ENCODE data around the gene MRPL22. TPM values are rescaled to one million over a fixed set of nuclear protein-coding genes. Genes with fewer than 3 reads are reported as not detected.
A peak's percentile ranks its signal among the peaks of the same experiment; 100 is the strongest.
"Not testable (repeated sequence)": the region's sequence is repeated elsewhere in the genome, so short reads cannot be mapped to it uniquely, and the experiment has no call there.

The MRPL22 gene
- total RNA-seq, 1 experiment from 2014 or later, result 55.4 TPM

DNA sequence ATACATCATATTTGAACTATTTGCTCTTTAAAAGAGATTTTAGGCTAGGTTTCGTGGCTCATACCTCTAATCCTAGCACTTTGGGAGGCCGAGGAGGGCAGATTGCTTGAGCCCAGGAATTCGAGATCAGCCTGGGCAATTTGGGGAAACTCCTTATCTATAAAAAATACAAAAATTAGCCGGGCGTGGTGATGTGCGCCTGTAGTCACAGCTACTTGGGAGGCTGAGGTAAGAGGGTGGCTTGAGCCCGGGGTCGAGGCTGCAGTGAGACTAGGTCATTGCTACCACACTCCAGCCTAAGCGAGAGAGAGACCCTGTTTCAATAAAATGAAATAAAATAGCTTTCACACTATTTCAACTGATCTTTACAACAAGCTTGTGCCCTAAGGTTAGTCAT is 500 bp upstream of the MRPL22 start:
- DNase-seq (ENCODE audit: low read depth), result no peak

DNA sequence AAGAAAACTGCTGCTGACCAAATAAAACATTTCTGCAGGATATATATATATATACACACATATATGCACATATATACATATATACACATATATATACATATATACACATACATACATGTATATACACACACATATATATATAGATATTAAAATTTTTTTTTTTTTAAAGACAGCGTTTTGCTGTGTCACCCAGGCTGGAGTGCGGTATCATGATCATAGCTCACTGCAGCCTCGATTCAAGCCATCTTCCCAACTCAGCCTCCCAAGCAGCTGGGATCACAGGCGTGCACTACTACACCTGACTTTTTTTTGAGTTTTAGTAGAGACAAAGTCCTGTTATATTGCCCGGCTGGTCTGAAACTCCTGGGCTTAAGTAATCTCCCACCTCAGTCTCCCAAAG is 2.7 kb downstream of the MRPL22 start:
- DNase-seq (ENCODE audit: low read depth), result no peak

DNA sequence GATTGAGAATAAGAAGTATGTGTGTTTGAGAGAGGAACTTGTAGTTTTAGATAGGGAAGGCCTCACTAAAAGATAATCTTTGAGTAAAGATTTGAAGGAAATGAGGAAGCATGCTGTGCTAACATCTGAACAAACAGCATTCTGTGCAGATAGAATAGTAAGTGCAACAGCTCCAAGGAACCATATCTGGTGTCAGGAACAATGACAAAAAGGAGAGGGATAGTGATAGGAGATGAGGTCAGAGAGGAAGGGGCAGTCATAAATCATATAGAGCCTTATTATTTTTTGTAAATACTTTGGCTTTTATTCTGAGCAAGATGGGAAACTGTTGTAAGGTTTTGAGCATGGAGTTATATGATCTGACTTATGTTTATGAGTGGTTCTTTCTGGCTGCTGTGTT is 3.8 kb downstream of the MRPL22 start:
- DNase-seq (ENCODE audit: low read depth), result no peak

DNA sequence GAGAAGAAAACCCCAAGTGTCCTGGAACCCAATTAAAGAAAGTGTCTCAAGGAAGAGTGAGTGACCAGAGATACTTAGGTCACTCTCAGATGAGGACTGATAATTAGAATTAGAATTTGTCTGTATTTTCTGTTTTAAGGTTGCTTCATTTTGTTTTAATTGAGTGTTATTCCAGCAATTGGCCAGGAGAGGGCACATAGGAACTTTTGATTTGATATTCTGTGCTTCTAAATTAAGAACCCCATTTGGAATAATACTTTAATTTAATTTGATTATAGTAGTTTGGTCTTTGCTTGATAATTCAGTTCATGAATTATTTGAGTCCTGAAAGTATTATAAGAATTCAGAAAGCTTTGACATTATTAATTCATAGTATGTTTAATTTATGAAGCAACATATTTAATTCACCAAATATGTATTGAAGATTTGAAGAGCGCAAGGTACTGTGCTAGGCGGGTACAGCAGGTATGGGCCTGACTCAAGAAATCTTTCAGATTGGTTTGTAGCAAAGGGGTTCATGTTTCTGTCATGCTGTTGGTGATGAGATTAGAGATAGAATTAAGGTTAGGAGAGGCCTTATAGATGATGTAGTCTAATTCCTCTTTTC is 4.9 kb downstream of the MRPL22 start:
- DNase-seq (ENCODE audit: low read depth), result peak; percentile 24

DNA sequence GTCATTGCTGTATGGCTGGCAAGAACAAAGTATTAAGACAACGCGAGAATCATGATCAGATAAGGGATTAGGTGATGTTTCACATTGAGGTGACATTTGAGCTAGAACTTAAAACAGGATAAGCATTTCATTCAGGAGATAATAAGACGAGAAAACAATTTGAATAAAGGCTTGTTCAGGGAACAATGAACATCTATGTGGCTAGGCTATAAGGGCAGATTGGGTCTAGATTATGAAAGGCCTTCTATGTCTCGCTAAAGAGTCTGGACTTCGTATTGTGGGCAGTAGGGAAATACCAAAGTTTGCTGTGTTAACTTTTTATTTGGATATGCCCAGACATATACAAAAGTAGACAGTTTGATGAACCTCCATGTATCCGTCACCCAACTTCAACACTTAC is 6.9 kb downstream of the MRPL22 start:
- DNase-seq (ENCODE audit: low read depth), result no peak

DNA sequence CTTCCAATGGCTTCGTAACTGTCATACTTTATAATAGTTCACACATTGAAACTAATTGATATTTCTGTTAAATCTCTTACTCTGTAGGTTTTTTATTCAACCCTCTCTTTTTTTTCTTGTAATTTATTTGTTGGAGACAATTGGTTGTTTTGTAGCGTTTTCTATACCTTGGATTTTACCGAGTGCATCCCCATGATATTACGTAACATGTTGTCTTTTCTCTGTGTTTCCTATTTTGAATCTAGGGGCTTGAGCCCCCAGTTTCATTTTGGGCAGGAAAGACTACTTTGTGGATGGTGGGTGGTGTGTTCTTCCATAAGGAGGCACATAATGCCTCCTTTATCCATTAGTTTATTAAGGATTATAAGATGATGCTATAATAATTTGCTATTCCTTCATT is 7.4 kb downstream of the MRPL22 start:
- no peak for DNase-seq (ENCODE audit: low read depth)

DNA sequence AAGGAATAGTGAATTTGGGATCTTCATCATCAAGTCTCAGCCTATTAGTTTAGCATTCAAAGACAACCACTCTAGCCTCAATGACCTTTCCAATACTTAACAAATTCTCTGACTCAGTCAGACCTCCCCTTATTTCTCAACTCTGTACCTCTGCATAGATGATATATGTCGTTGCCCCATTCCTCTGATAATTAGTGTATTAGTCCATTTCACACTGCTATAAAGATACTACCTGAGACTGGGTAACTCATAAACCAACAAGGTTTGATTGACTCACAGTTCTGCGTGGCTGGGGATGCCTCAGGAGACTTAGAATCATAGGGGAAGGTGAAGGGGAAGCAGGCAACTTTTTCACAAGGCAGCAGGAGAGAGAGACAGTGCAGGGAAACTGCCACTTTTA is 8.9 kb downstream of the MRPL22 start:
- DNase-seq (ENCODE audit: low read depth), result no peak

DNA sequence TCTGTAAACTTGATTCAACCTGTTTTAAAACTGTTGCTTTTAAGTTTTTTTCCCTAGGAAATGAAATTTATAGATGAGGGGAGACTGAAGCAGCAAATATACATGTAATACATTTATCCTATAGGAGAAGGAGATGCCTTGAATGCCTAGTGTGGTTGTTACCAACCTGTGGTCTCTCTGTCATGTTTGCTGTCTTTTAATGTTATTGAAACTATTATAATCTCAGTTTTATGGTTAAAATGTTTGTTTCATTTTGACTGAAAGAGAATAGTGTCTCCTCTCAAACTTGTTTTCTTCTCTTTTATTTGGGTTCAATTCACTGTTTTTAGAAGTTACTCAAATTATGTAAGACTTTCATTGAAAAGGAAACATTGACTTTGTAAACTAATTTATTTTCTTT is 15.8 kb downstream of the MRPL22 start:
- DNase-seq (ENCODE audit: low read depth), result no peak

DNA sequence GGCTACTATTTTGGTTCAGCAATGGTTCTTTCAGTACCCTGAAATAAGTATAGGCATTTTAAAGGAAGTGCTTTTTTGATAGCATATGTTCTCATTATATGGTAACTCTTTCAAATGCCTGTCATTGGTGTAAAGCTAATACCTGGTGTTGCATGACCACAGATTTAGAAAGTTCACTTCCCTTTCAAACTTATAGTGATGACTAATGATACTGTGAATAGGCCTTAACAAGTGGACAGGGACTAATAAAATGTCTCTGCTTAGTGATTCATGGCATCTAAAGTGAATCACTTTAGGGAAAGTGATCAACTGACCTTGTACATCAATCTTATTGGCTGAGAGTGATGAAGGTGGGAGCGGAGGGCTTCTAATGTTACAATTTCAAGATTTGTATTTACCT is 21.6 kb downstream of the MRPL22 start:
- peak; percentile 67 for DNase-seq (ENCODE audit: low read depth)

DNA sequence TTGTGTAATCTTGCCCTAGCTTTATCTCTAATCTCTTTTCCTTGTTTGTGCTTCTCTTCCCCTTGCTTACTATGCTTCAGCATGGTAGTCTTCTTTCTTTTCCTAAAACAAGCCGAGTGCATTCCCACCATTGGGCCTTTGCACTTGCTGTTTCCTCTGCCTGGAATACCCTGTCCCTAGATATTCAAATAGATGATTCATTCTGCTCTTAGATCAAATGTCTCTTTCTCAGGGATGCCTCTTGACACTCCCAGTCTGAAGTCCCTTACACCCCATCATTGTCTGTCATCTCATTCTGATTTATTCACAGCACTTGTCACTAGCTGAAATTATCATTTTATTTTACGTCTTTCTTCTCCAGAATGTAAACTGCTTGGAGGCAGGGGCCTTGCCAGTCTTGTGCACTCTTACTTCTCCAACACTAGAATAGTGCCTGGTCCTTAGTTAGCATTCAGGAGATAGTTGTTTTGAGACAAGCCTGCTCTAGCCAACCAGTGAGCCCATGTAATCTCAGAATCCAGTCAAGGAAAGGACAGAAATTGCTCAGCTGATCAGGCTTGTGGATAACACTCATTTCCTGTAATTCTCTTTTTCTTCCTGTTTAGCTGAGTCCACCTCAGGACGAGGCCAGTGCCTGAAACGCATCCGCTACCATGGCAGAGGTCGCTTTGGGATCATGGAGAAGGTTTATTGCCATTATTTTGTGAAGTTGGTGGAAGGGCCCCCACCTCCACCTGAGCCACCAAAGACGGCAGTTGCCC is 25.4 kb downstream of the MRPL22 start:
- no peak for DNase-seq (ENCODE audit: low read depth)

DNA sequence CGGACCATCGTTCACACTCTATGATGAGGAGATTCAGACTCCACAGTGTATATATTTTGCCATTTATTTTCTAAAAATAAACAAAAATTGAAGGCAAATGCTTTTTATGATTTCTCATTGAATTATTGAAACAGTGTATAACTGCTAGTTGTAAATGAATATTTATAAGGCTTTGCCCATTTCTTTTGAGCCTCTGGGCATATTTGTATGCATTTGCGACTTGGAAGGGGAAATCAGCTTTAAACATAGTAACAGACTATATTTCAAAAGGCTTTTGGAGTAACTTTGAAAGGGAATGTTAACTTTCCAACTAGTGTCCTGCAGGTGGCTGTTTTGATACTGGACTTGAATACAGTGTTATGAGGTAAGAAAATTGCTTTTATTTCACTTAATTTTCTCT is 26.0 kb downstream of the MRPL22 start:
- no peak for DNase-seq (ENCODE audit: low read depth)

DNA sequence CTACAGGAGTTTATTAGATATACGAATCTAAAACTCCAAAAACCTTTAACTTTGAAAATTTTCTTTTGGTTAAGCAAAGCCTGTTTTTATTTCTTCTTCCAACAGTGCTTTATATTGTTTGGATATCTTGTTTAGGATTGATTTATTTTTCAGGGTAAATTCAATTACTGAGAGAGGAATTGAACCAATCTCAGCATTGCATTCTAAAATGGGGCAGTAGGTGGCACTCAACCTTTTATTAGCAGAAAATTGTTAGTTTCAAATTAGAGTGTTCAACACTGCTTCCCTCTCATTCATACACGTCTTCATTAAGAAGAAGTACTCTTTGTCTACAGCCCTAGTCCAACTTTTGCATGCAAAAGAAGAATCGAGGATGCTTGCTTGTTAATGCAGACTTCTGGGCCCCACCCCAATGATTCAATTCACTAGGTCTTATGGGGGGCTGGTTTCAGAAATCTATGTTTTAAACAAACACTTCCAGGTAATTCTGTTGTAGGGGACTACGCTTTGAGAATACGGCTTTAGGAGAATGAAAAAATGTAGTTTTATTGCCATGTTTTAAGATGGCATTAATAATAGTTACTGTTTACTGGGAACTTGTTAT is 26.6 kb downstream of the MRPL22 start:
- no peak for DNase-seq (ENCODE audit: low read depth)

DNA sequence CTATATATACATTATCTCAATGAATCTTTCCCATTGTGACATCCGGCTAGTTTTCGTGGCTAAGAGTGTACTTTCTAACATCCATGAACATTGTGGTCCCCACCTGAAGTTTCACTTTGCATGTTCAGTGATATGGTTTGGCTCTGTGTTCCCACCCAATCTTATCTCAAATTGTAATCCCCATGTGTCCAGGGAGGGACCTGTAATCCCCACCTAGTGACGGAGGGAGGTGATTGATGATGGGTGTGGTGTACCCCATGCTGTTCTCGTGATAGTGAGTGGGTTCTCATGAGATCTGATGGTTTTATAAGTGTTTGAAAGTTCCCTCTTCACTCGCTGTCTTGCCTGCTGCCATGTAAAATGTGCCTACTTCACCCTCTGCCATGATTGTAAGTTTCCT is 28.1 kb downstream of the MRPL22 start:
- no peak for DNase-seq (ENCODE audit: low read depth)

DNA sequence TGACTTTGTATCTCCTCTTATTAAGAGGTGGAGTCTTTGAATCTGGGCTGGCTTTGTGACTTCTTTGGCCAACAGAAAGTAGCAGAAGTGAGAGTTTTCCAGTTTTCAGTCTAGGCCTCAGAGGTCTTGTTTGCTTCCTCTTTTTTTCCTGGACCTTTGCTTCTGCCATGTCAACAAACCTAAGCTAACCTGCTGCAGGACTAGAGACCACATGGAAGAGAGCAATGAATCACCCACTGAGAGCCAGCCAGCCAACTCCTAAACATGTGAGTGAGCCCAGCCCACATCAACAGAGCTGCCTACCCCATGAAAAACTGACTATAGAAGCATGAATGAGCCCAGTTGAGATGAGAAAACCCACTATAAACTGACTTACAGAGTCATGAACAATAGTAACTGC is 29.9 kb downstream of the MRPL22 start:
- DNase-seq (ENCODE audit: low read depth), result peak; percentile 18

DNA sequence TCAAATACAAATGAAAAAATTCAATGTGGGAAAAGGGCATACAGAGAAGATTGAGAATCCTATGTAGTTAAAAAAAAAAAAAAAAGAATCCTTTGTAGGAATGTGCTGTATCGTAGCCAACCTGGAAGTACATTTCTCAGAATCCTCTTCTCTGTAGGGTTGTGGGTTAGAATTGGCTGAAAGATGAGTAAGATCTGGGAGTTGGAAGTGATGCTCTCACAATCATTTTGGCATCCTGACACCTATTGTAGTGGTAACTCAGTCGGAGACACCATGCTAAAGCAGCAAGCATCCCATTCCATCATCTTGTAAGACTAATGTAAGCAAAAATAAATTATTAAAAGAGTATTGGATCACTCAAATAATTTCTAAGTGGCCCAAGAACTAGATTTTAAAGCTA is 30.6 kb downstream of the MRPL22 start:
- no peak for DNase-seq (ENCODE audit: low read depth)

DNA sequence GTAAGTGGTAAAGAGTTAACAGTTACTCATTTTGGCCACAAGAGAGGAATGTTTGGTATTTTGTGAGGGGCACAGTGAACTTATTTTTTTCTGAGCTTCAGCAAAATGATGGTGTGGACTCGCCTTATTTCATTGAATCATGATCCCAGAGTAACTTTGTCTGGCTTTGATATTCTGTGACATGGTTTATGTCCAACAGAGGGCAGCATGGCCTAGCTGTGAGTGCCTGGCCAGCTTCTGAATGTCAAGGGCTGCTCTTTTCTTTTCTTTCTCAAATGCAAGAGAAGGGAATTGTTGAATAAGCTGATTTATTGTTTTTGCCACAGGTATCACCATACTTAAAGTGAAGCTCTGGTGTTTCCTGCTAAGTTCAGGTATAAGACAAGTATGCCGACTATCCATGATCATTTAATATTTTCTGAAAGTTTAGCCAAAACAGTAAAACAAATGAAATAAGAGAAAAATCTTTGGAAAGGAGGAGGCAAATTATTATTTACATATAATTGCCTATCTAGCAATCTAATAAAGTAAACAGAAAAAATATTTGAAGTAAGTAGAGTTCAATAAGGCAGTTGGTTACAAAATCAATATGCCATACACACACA is 31.7 kb downstream of the MRPL22 start:
- peak; percentile 40 for DNase-seq (ENCODE audit: low read depth)

DNA sequence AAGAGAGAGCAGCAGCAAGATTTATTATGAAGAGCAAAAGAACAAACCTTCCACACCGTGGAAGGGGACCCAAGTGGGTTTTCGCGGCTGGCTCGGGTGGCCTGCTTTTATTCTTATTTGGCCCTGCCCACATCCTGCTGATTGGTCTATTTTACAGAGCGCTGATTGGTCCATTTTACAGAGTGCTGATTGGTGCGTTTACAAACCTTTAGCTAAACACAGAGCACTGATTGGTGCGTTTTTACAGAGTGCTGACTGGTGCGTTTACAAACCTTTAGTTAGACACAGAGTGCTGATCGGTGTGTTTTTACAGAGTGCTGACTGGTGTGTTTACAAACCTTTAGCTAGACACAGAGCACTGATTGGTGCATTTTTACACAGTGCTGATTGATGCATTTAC is 35.2 kb downstream of the MRPL22 start:
- not testable (repeated sequence) for DNase-seq (ENCODE audit: low read depth)

DNA sequence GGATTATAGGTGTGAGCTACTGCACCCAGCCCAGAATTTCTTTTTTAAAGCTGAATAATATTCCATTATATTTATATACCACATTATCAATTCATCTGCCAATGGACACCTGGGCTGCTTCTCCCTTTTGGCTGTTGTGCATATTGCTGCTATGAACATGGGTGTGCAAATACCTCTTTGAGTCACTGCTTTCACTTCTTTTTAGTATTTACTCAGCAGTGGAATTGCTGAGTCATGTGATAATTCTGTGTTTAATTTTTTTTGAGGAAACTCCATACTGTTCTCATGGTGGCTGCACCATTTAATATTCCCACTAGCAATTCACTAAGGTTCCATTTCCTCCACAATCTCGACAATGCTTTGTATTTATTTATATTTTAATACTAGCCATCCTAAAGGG is 36.5 kb downstream of the MRPL22 start:
- no peak for DNase-seq (ENCODE audit: low read depth)

DNA sequence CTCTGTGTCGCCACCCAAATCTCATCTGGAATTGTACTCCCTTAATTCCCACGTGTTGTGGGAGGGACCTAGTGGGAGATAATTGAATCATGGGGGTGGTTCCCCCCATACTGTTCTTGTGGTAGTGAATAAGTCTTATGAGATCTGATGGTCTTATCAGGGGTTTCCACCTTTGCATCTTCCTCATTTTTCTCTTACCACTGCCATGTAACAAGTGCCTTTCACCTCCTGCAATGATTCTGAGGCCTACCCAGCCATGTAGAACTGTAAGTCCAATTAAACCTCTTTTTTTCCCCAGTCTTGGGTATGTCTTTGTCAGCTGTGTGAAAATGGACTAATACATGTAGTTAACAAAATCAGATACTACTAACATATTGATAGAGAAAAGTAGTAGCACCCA is 37.4 kb downstream of the MRPL22 start:
- not testable (repeated sequence) for DNase-seq (ENCODE audit: low read depth)

DNA sequence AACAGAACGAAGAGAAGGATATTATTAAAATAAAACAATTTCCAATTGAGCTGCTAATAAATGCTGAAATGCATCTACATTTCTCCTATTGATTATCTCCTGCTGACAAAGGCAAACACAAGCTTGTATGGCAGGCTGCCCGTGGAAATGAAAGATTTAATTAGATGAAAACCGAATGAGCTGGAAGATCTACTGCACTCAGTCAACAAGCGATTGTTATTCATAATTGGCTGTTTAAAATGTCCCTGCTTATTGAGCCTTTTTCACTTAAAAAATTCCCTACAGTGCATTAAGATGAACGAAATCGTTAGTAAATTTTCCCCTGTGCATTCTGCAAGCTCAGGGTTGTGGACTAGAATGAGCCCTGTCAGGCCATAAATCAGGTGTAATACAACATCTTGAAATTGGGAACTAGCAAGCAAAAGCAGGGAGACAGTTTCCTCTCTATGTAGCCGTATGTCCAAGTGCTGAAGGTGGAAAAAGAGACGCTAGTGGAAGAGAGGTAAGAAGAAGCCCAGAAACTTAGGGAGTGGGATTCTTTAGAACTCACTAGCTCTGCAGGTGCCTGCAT is 44.2 kb downstream of the MRPL22 start:
- DNase-seq (ENCODE audit: low read depth), result no peak

DNA sequence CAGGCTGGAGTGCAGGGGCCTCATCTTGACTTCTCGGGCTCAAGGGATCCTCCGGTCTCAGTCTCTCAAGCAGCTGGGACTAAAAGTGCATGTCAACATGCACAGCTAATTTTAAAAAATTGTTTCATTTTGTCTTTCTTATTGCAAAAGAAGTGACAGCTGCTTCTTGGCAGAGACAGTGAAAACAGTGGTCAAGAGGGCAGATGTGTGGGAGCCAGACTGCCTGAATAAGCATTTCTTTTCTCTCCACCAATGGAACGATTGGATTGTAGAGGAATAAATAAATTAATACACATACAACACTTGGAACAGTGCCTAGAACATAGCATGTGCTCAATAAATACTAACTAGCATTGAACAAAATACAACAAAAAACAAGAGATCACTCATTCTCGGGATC is 45.3 kb downstream of the MRPL22 start:
- DNase-seq (ENCODE audit: low read depth), result no peak

DNA sequence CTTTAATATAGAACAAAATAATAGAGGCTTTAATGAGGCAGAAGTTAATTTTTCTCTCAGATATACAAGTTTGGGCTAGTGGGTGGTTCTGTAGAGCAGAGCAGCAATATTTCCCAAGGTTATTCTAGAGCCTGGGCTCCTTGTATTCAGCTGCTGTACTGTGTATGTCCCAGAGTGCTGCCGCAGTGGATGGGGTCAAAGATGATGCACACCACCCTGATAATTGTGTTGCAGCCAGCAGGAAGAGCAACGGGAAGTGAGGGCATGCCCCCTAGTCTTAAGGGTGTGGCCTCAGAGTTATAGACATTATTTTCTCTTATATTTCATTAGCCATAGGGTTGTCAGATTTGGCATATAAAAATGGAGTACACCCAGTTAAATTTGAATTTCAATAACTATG is 48.8 kb downstream of the MRPL22 start:
- DNase-seq (ENCODE audit: low read depth), result no peak

DNA sequence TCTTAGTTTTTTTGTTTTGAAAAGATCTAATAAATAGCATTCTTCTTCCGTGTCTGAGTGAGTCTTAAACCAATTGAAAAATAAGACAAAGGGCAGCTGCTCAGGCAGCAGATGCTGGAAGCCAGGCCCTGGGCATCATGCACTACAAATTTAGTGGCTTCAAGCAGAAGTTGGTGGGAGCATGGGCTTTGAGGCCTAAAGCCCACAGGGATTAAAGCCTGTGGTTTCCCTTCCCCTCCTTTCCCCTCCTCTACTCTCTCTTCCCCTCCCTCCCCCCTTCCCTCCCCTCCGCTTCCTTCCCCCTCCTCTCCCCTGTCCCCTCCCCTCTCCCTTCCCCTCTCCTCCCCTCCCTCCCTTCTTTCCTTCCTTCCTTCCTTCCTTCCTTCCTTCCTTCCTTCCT is 52.6 kb downstream of the MRPL22 start:
- no peak for DNase-seq (ENCODE audit: low read depth)
